ENCODE results near the gene GOLGA8J. TPM values are rescaled to one million over a fixed set of nuclear protein-coding genes. Genes with fewer than 3 reads are reported as not detected.
"Not testable (repeated sequence)": the region's sequence is repeated elsewhere in the genome, so short reads cannot be mapped to it uniquely, and the experiment has no call there.

GOLGA8J gene
- total RNA-seq, 3 donors from 2014 or later, result 0.11 TPM; not detected in 2

DNA sequence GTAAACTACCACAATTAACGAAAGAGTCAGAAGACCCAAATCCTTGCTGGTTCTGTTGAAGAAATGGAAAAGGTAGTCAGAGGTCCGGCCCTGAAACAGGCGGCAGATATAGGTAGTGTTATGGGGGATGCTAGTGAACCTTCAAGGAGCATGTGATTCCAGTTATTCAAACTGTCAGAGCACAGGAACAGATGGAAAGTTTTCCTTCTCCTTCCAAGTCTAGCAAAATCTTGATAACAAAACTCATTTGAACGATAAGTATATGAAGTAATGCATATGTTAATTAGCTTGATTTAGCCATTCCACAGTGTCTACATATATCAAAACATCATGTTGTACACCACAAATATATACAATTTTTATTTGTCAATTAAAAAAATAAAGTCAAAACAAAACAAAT lies 26.6 kb upstream of the GOLGA8J start:
- ATAC-seq (no peak), DNase-seq (no peak)
- Mint-ChIP-seq H3K9me3 (no peaks in the 10 kb centered on the region), H3K4me1 (ENCODE audit: low read depth) (no peaks in the 10 kb centered on the region), H3K27me3 (ENCODE audit: low read depth) (peaks cover 20% of the 10 kb centered on the region), H3K4me3 (no peak overlapping the region), H3K36me3 (ENCODE audit: insufficient read depth) (no peaks in the 10 kb centered on the region)

DNA sequence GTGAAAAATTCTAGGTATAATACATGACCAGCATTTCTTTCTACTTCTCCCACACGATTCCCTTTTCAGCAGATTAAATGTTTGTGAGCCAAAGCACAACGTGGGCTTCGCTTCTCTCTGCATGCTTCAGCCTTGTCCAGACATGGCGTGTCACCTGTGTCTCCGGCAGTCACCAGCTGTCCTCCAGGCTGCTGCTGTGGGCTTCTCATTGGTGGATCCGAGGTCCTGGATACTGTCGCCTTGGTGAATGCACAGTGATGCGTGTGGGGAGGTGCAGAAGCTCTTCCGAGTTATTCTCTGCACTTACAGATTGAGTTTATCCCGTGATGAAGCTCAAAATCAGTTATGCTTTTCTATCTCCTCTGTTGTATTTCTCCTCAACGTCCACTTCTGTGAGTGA lies 23.0 kb upstream of the GOLGA8J start:
- DNase-seq (no peak), ATAC-seq (no peak)
- no peaks in the 10 kb centered on the region for H3K36me3 Mint-ChIP-seq (ENCODE audit: insufficient read depth)
- H3K9me3 Mint-ChIP-seq, result no peaks in the 10 kb centered on the region
- H3K4me3 Mint-ChIP-seq, result no peak overlapping the region
- H3K27me3 Mint-ChIP-seq (ENCODE audit: low read depth), result peaks cover 20% of the 10 kb centered on the region
- no peaks in the 10 kb centered on the region for H3K4me1 Mint-ChIP-seq (ENCODE audit: low read depth)

DNA sequence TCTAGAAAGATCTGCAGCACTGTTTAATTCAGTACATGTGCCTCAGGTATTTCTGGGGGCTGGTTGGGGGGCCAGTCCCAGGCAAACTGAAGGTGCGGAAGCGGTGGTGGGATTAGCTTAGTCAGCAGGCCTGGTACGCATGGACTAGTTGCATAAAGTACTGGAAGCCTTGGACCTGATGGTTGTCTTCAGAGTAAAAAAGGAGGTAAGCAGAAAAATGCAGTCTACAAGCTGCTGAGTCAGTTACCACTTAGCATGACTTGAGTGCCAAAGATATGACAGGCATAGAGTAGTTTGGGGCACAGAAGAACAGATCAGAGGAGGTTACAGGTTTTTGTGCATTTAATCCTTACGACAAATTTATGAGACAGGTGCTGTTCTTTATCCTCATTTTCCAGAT lies 19.9 kb upstream of the GOLGA8J start:
- ATAC-seq, result no peak
- no peak for DNase-seq
- H3K9me3 Mint-ChIP-seq, result no peaks in the 10 kb centered on the region

DNA sequence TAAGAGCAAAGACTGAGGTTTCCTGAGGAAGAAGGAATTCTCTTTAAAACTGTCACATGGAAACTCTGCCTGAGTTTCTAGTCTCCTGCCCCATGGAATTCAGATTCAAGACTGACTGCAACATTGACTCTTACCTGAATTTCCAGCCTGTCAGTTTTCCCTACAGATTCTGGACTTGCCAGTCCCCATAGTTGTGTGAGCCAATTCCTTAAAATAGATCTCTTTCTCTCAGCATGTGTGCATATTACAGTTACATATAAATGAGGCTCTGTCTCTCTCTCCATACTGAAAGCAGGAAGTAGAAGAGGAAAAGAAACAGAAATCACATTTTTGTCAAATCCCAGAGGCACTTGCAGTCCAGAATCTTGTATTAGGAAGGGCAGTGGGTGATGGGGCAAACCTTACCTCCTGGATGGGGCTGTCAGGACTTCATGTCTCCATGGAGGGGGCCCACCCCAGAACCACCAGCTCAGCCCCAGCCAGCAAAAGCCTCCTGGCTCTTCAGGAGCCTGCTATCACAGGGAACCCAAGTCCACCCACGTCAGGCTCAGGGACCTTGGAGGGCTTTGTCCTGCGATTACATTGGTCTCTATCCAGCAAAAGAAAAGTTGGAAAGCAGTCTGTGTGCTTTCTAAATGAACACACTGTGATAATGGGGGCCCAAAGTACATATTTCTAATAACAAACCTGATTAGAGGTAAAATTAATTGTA lies 18.8 kb upstream of the GOLGA8J start:
- no peak for DNase-seq
- no peak overlapping the region for H3K4me3 Mint-ChIP-seq

More for the DNA sequence above, 19.9 kb upstream of the GOLGA8J start:
- no peaks in the 10 kb centered on the region for H3K36me3 Mint-ChIP-seq (ENCODE audit: insufficient read depth)
- no peaks in the 10 kb centered on the region for H3K4me1 Mint-ChIP-seq (ENCODE audit: low read depth)
- H3K27me3 Mint-ChIP-seq (ENCODE audit: low read depth), result peaks cover 14% of the 10 kb centered on the region
- no peak overlapping the region for H3K4me3 Mint-ChIP-seq

DNA sequence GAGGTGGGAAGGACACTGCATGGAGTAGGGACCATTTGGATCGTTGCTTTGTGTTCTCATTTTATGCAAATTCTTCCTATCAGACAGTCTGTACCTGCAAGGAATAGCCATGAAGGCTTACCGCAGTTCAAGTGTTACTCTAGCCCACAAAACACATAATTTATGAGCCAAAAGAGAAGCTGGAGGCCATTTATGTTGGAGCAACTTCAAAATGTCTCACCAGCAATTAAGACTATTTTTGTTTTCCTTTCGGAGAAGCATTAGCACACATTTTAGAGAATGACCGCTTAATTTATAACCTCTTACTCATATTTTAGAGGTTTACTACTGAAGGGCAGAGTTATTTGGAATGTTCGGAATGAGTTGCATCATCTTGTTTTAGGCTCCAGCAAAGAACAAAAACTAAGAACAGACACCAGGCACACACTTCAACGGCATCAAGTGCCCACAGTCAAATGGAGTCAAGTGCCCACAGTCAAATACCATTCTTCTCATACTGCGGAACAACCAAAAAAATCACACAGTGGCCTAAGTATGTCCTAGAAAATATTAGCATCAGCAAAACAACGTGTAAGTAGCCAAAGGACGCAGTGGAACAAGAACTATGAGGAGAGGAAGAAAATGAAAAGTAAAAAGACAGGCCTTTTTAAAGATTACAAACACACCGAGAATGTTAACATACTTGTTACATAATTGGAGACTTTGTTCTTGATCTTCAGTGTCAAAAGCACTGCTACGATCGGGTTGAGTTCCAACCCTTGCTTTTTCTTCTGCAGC lies 17.5 kb upstream of the GOLGA8J start:
- Mint-ChIP-seq H3K27me3 (ENCODE audit: low read depth) (peaks cover 8% of the 10 kb centered on the region), H3K9me3 (no peaks in the 10 kb centered on the region), H3K36me3 (ENCODE audit: insufficient read depth) (no peaks in the 10 kb centered on the region), H3K4me3 (no peak overlapping the region), H3K4me1 (ENCODE audit: low read depth) (no peaks in the 10 kb centered on the region)
- ATAC-seq (no peak), DNase-seq (no peak)

More for the DNA sequence above, 18.8 kb upstream of the GOLGA8J start:
- no peaks in the 10 kb centered on the region for H3K4me1 Mint-ChIP-seq (ENCODE audit: low read depth)
- peaks cover 11% of the 10 kb centered on the region for H3K27me3 Mint-ChIP-seq (ENCODE audit: low read depth)
- no peak for ATAC-seq
- H3K36me3 Mint-ChIP-seq (ENCODE audit: insufficient read depth), result no peaks in the 10 kb centered on the region
- no peaks in the 10 kb centered on the region for H3K9me3 Mint-ChIP-seq

DNA sequence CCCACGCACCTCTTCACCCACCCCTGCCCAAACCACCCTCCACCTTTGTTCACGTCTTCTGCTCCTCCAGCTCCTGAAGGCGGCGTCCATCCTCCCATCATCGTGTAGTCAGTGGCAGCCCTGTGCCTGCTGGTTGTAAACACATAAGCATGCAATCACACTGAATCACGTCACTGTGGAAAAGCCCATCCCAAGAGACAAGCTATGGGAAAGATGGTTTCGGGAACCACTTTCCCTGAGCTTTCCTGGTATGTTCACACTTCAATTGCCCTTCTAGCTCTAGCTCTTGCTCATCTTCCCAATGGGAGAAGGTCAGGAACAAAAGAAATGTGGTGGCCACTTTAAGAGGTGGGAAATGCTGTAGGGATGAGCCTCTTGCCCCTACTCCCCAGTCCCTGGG lies 14.4 kb upstream of the GOLGA8J start:
- H3K27me3 Mint-ChIP-seq (ENCODE audit: low read depth), result peaks cover 9% of the 10 kb centered on the region
- H3K36me3 Mint-ChIP-seq (ENCODE audit: insufficient read depth), result no peaks in the 10 kb centered on the region
- H3K4me1 Mint-ChIP-seq (ENCODE audit: low read depth), result no peaks in the 10 kb centered on the region
- DNase-seq (no peak), ATAC-seq (no peak)
- H3K9me3 Mint-ChIP-seq, result no peaks in the 10 kb centered on the region
- no peak overlapping the region for H3K4me3 Mint-ChIP-seq

DNA sequence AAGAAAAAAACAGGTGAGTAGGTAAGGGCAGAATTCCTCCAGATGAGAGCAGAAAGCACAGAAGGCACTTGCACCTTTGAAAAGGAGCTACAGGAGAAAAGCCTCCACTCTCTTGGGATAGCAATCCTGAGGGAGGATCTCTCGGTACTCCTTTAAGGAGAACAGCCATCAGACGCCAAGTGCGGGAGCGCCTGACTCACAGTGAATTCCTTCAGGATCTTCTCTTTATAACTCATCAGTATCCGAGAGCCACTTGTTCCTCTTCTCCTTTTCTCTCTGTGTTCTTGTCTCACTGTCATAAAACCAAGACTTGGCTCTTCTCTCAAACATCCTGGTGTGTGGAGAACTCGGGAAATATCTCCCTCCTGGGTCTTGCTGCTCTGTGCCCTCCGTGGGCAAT lies 10.1 kb upstream of the GOLGA8J start:
- no peaks in the 10 kb centered on the region for H3K4me1 Mint-ChIP-seq (ENCODE audit: low read depth)
- DNase-seq (no peak), ATAC-seq (no peak)
- H3K36me3 Mint-ChIP-seq (ENCODE audit: insufficient read depth), result no peaks in the 10 kb centered on the region
- H3K4me3 Mint-ChIP-seq, result no peak overlapping the region
- peaks cover 17% of the 10 kb centered on the region for H3K27me3 Mint-ChIP-seq (ENCODE audit: low read depth)
- H3K9me3 Mint-ChIP-seq, result no peaks in the 10 kb centered on the region

DNA sequence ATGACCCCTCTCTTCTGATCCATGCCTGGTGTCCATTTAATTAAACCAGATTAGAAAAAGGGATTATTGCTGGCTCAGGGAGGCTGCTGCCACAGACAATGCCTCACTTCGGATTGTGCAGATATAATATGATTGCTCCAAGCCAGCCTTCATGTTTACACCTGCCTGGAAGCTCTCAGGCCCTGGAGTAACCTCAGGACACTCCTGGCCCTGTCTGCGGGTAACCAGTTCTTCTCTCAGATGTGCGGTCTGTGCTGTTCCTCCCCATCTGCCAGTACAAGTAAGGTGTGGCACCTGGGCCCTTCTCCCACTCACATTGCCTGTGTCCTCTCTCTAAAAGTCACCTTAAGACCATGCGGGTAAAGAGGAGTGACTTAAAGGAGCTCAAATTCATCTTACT lies 8.8 kb upstream of the GOLGA8J start:
- ATAC-seq, result no peak
- Mint-ChIP-seq H3K27me3 (ENCODE audit: low read depth) (peaks cover 17% of the 10 kb centered on the region), H3K36me3 (ENCODE audit: insufficient read depth) (no peaks in the 10 kb centered on the region), H3K4me1 (ENCODE audit: low read depth) (no peaks in the 10 kb centered on the region), H3K4me3 (no peak overlapping the region), H3K9me3 (no peaks in the 10 kb centered on the region)
- DNase-seq, result no peak

DNA sequence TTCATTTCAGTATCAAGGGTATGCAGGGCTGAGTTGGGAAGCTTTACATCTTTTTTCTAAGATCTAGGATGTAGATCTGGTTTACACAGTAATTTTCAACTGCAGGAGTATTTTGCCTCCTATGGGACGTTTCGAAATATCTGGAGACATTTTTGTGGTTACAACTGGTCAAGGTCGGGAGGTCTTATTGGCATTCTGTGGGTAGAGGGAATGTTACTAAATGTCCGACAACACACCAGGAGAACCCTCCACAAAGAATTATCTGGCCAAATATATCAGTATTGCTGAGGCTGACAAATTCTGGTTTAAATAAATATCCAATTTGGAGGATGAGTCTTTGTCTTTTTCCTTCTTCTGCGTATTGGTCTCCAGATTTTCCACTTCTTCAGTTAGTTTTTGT lies 1.9 kb upstream of the GOLGA8J start:
- not testable (repeated sequence) for H3K4me1 Mint-ChIP-seq (ENCODE audit: low read depth); ATAC-seq; DNase-seq; H3K4me3 Mint-ChIP-seq; H3K36me3 Mint-ChIP-seq (ENCODE audit: insufficient read depth); H3K27me3 Mint-ChIP-seq (ENCODE audit: low read depth); H3K9me3 Mint-ChIP-seq

DNA sequence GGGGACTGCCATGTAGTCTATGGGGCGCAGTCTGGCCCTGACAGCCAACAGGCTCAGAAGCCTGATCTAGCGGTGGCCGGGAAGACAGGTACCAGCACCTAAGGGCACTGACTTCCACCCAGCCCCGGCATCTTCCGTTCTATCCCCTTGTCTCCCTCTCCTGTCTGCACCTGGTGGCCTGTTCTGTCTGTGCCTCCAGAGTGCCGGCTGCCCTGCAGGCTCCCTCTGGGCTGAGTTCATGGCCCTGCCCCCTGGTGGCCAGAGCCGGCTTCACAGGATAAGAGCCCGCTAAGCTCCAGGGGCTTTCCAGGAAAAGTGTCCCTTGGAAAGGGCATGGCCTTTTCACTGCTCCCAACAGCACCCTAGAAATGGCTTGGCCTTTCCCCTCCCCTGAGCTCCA lies 15.1 kb downstream of the GOLGA8J start:
- H3K27me3 Mint-ChIP-seq (ENCODE audit: low read depth); H3K36me3 Mint-ChIP-seq (ENCODE audit: insufficient read depth); H3K9me3 Mint-ChIP-seq; H3K4me1 Mint-ChIP-seq (ENCODE audit: low read depth); H3K4me3 Mint-ChIP-seq; DNase-seq: not testable (repeated sequence)
- peak; percentile 63 to 69 for ATAC-seq

DNA sequence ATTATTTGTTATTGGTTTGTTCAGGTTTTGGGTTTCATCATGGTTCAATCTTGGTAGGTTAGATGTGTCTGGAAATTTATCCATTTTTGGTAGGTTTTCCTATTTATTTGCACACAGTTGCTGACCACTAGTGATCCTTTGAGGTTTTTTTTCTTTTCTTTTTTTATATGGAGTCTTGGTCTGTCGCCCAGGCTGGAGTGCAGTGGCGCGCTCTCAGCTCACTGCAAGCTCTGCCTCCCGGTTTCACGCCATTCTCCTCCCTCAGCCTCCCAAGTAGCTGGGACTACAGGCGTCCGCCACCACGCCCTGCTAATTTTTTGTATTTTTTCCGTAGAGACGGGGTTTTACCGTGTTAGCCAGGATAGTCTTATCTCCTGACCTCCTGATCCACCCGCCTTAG lies 20.1 kb downstream of the GOLGA8J start:
- H3K27me3 Mint-ChIP-seq (ENCODE audit: low read depth); H3K4me3 Mint-ChIP-seq; DNase-seq; H3K36me3 Mint-ChIP-seq (ENCODE audit: insufficient read depth); H3K9me3 Mint-ChIP-seq; H3K4me1 Mint-ChIP-seq (ENCODE audit: low read depth); ATAC-seq: not testable (repeated sequence)

DNA sequence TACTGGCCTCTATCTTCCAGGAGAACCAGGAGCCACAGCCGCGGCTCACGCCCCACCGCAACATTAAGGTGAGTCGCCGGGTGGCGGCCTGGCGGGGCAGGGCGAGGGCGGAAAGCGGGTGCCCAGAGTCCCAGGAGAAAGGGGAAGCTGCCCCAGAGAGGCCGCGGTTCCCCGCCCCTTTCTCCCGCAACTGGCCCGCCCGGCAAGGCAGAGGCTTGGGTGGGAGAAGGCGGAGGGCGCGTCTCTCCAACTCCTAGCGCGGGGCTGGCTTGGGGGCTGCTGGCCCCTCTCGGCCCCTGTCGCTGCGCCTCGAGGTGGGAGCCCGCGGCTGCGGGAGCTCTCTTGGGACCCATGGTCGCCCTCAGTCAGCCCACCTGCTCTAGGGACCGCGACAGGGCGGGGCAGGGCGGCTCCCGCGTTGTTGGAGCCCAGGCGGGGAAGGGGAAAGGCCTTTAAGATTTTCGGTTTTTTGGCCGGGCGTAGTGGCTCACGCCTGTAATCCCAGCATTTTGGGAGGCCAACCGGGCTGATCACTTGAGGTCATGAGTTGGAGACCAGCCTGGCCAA lies 21.3 kb downstream of the GOLGA8J start:
- not testable (repeated sequence) for DNase-seq; H3K36me3 Mint-ChIP-seq (ENCODE audit: insufficient read depth); H3K9me3 Mint-ChIP-seq; H3K4me1 Mint-ChIP-seq (ENCODE audit: low read depth); H3K4me3 Mint-ChIP-seq; H3K27me3 Mint-ChIP-seq (ENCODE audit: low read depth)
- peak; percentile 63 to 67 for ATAC-seq

DNA sequence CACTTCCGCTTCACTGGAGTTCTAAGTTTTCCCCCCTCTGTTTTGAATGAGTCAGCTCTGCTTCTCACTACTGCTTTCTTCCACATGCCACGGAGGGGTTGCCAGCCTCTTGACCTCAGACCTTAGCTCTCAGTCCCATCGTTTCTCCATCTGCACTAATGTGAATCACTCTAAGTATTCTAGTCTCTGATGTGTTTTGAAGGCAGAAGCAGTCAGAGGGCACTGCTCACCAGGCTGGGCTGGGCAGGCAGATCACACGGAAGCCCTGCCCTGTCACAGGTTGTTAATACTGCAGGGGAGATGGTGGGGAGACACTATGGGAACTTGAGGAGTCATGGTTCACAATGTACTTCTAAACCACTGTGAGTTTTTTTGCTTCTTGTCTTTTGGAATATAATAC lies 27.8 kb downstream of the GOLGA8J start:
- not testable (repeated sequence) for H3K9me3 Mint-ChIP-seq; H3K4me1 Mint-ChIP-seq (ENCODE audit: low read depth); H3K27me3 Mint-ChIP-seq (ENCODE audit: low read depth); ATAC-seq; H3K36me3 Mint-ChIP-seq (ENCODE audit: insufficient read depth); H3K4me3 Mint-ChIP-seq; DNase-seq

DNA sequence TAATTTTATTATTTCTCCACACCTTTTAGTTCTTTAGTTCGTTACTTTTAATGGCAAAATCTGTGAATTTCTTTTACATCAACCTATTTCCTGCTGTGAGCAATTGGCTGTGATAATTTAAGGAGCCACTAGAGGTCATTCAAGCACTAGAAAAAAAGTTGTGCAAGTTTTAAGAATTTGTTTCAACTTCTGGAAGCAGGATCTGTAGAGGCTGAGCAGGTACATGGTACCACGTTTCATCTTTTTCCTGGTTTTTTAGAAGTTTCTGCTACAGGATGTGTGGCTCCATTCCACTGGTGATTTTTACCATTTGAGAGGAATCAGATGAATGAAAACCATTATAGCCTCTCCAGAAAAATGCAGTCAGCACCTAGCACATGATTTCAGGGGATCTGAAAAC lies 47.3 kb downstream of the GOLGA8J start:
- not testable (repeated sequence) for H3K9me3 Mint-ChIP-seq; H3K27me3 Mint-ChIP-seq (ENCODE audit: low read depth); H3K4me3 Mint-ChIP-seq; DNase-seq; H3K36me3 Mint-ChIP-seq (ENCODE audit: insufficient read depth); H3K4me1 Mint-ChIP-seq (ENCODE audit: low read depth); ATAC-seq

DNA sequence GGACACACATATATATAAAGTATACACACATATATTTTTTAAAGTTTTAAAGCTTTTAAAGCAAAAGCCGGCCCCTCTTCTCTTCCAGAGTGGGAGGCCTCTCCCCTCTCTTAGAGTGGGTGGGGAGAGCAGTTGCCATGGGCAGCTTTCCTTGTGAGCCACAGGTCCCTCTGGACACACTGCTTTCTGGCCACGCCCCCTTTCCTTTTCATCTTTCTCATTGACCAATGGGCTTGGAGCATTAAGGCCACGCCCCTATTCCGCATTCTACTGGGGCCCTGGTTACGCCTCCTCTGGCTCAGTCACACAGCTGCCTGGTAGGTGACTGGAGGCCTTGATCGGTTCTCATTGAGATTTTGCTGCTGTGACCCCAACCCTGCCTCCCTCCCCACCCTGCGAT lies 52.0 kb downstream of the GOLGA8J start, which contains the start of gene GOLGA8T:
GOLGA8T (plus strand) TSS at position 301 of the 400 bp plus-strand sequence; CDS start at position 399, 98 bp downstream.
- not testable (repeated sequence) for H3K9me3 Mint-ChIP-seq; H3K36me3 Mint-ChIP-seq (ENCODE audit: insufficient read depth); H3K27me3 Mint-ChIP-seq (ENCODE audit: low read depth); H3K4me3 Mint-ChIP-seq; H3K4me1 Mint-ChIP-seq (ENCODE audit: low read depth); ATAC-seq; DNase-seq
